Measurements from ENCODE around the gene VWA5A. TPM values are rescaled to one million over a fixed set of nuclear protein-coding genes. Genes with fewer than 3 reads are reported as not detected.

VWA5A gene, protein sequence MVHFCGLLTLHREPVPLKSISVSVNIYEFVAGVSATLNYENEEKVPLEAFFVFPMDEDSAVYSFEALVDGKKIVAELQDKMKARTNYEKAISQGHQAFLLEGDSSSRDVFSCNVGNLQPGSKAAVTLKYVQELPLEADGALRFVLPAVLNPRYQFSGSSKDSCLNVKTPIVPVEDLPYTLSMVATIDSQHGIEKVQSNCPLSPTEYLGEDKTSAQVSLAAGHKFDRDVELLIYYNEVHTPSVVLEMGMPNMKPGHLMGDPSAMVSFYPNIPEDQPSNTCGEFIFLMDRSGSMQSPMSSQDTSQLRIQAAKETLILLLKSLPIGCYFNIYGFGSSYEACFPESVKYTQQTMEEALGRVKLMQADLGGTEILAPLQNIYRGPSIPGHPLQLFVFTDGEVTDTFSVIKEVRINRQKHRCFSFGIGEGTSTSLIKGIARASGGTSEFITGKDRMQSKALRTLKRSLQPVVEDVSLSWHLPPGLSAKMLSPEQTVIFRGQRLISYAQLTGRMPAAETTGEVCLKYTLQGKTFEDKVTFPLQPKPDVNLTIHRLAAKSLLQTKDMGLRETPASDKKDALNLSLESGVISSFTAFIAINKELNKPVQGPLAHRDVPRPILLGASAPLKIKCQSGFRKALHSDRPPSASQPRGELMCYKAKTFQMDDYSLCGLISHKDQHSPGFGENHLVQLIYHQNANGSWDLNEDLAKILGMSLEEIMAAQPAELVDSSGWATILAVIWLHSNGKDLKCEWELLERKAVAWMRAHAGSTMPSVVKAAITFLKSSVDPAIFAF
- total RNA-seq (2016; rRNA removed; fragmentation: Illumina TruSeq; extraction: Trizol) (1.3 and 1.4 TPM in 2 replicates), polyA plus RNA-seq (2011; rRNA removed) (1.6 and 1.8 TPM in 2 replicates), polyA minus RNA-seq (2011; rRNA and poly(A)+ RNA removed; ENCODE audit: low replicate concordance) (1.0 and 141 TPM in 2 replicates), Bru-seq, nascent RNA (percentile 17 among the genes with signal in this experiment), BruChase-seq, experiment 1, labeled RNA remaining after a 6-hour chase (percentile 17 among the genes with signal in this experiment), BruChase-seq, experiment 2, labeled RNA remaining after a 2-hour chase (percentile 13 among the genes with signal in this experiment)
- total RNA-seq (2016; cell fraction: cytosol; rRNA removed; fragmentation: Illumina TruSeq; extraction: Trizol; ENCODE audit: low read depth): 0.20 and 0.26 TPM in 2 replicates
- total RNA-seq (2016; cell fraction: insoluble cytoplasmic fraction; rRNA removed; fragmentation: Illumina TruSeq; extraction: Trizol): 1.3 and 1.7 TPM in 2 replicates
- total RNA-seq (2016; cell fraction: membrane; rRNA removed; fragmentation: Illumina TruSeq; extraction: Trizol): 0.43 and 0.65 TPM in 2 replicates
- total RNA-seq (2016; cell fraction: nucleus; rRNA removed; fragmentation: Illumina TruSeq; extraction: Trizol): 1.0 and 1.4 TPM in 2 replicates
- 1.1 and 1.4 TPM in 2 replicates for polyA plus RNA-seq (2011; cell fraction: cytosol; rRNA removed)
- polyA plus RNA-seq (2011; cell fraction: nucleus; rRNA removed): 2.2 and 2.4 TPM in 2 replicates
- polyA plus RNA-seq (2012): 1.2 and 1.4 TPM in 2 replicates
- polyA plus RNA-seq (2016; cell fraction: cytosol; fragmentation: Illumina TruSeq; extraction: Trizol; ENCODE audit: low read depth): 0.09 and 0.14 TPM in 2 replicates
- polyA plus RNA-seq (2016; cell fraction: insoluble cytoplasmic fraction; fragmentation: Illumina TruSeq; extraction: Trizol; ENCODE audit: low read depth): 1.2 and 2.1 TPM in 2 replicates
- 0.31 and 0.73 TPM in 2 replicates for polyA plus RNA-seq (2016; cell fraction: membrane; fragmentation: Illumina TruSeq; extraction: Trizol; ENCODE audit: low read depth)
- polyA plus RNA-seq (2016; cell fraction: nucleus; fragmentation: Illumina TruSeq; extraction: Trizol; ENCODE audit: insufficient read depth, low read depth): 1.5 and 2.0 TPM in 2 replicates
- 0.99 and 1.9 TPM in 2 replicates for polyA minus RNA-seq (2011; cell fraction: cytosol; rRNA and poly(A)+ RNA removed)
- 2.3 and 2.7 TPM in 2 replicates for polyA minus RNA-seq (2011; cell fraction: nucleus; rRNA and poly(A)+ RNA removed)
- long read RNA-seq, experiment 1, partial matches to known transcripts: 0 of 2 reads
- long read RNA-seq, experiment 1, other reads (novel, unspliced or antisense): 0 of 2 reads
- long read RNA-seq, experiment 2, partial matches to known transcripts: 1 of 1 reads
- long read RNA-seq, experiment 2, other reads (novel, unspliced or antisense): 0 of 1 reads

DNA sequence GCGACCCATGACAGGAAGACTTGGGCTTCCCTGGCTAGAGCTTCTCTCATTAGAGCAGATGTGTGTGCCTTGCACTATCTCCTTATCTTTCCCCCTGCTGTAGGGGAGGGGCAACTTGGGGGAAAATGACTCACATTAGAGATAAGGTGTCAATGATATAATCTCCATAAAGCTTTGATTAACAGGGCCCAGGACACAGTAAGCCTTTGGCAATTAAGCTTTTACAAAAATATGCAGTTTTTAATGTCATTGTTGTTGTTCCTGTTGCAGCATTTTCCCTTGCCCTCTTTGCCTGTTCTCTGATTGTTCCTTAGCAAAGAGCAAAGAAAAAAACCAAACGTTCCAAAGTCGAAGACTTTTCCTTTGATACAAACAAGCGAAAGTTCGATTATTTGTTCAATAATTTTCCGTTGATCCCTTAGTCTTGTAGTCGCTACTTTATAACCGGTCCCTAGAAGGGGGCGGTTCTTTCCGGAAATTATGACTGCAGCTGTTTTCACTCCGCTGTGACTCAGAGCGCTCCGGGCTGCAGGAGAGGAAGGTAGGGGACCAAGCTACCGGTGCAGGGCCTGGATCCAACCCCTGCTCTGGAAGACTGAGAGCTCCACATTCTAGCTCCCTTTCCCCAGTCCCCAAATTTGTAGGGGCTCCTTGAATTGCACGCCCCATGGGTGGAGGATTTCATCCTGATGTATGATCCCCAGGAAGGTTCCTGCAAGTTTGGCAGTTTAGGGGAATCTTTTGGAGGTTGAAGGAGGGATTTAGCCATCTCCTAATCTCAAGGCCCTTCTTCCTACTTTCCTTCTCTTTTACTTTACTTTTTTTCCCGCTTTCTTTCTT is at the start of gene VWA5A:
Gene VWA5A, plus strand, starts transcription at position 509 of the 840 bp plus-strand sequence. CDS start 2,062 bp downstream, outside the sequence.
- Histone ChIP-seq H3K27me3 (ENCODE audit: control insufficient read depth in 1 of 2, insufficient read depth in 2 of 2, low read length in 2 of 2) (no peaks in the 10 kb centered on the region), H2AFZ (ENCODE audit: low read length) (peak within 1 kb of the TSS; percentile 58), H3K79me2 (ENCODE audit: insufficient read depth, low read length) (no peaks in the 10 kb centered on the region), H4K20me1 (ENCODE audit: insufficient read depth, low read length) (no peaks in the 10 kb centered on the region), H3K27ac (ENCODE audit: extremely low read length, insufficient read depth, low read length) (no peak within 1 kb of the TSS), H3K9ac (ENCODE audit: insufficient read depth, low read depth, low read length) (peak within 1 kb of the TSS; percentile 37; the same call in 1 of the 2 replicates), H3K9me3 (ENCODE audit: low read length) (no peaks in the 10 kb centered on the region), H3K4me3 (replicated peaks in 1 of 3; ENCODE audit: insufficient read depth in 1 of 3, low read depth in 2 of 3, low read length in 3 of 3) (peak within 1 kb of the TSS; percentile 31 to 47 (median 41); a peak in 4 of 6 replicates), H3K4me1 (ENCODE audit: insufficient read depth, low read length) (peaks cover 16% of the 10 kb centered on the region), H3K36me3 (replicated peaks in 1 of 2; ENCODE audit: control insufficient read depth in 1 of 2, insufficient read depth in 2 of 2, low read length in 2 of 2) (no peaks in the 10 kb centered on the region), H3K4me2 (ENCODE audit: low read depth, low read length) (peak within 1 kb of the TSS; percentile 81)
- no TSS peak for BruUV-seq (replicated peaks)
- ChIA-PET CTCF (ENCODE audit: low intra/inter-chr PET ratio, low total read pairs) (no interaction called here), POLR2A (no interaction called here)
- in situ Hi-C loops (cut with HindIII; ENCODE audit: extremely low pct_ligation_motif_present, low pct_unique_long_range_greater_than_20kb): no loop called here
- peak; percentile 40 for FAIRE-seq
- ATAC-seq: peak; percentile 99
- intact Hi-C loops (cut with micrococcal nuclease; ENCODE audit: unreplicated experiment): no loop called here
- DNase-seq (ENCODE audit: low spot score): peak; percentile 67
- 3% methylated on average over 16 of the region's 16 CpGs for WGBS (ENCODE audit: low lambda C conversion rate)
- TF ChIP-seq TAF1 (CRISPR knock-in tag; IDR thresholded peaks at IDR 0.05): peak; percentile 59; the same call in 1 of the 2 replicates
- TF ChIP-seq PHF21A (CRISPR knock-in tag; IDR thresholded peaks at IDR 0.05): no peak
- TF ChIP-seq, protein P1, sequence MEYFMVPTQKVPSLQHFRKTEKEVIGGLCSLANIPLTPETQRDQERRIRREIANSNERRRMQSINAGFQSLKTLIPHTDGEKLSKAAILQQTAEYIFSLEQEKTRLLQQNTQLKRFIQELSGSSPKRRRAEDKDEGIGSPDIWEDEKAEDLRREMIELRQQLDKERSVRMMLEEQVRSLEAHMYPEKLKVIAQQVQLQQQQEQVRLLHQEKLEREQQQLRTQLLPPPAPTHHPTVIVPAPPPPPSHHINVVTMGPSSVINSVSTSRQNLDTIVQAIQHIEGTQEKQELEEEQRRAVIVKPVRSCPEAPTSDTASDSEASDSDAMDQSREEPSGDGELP (IDR thresholded peaks at IDR 0.05; ENCODE audit: borderline replicate concordance, low read depth): peak; percentile 85
- TF ChIP-seq SAP130 (CRISPR knock-in tag; IDR thresholded peaks at IDR 0.05; ENCODE audit: low read depth): peak; percentile 69
- peak; percentile 27; the same call in 1 of the 2 replicates for TF ChIP-seq POGZ (CRISPR knock-in tag; IDR thresholded peaks at IDR 0.05)
- TF ChIP-seq ZNF558 (CRISPR knock-in tag; IDR thresholded peaks at IDR 0.05; ENCODE audit: borderline replicate concordance): no peak
- peak in 1 of 2 experiments; percentile 37; a peak in 1 of 4 replicates for TF ChIP-seq KLF16 (CRISPR knock-in tag; IDR thresholded peaks at IDR 0.05)
- peak; percentile 57; the same call in 1 of the 2 replicates for TF ChIP-seq KAT8 (CRISPR knock-in tag; IDR thresholded peaks at IDR 0.05)
- TF ChIP-seq FOSL2 (CRISPR knock-in tag; IDR thresholded peaks at IDR 0.05): peak; percentile 81
- no peak for TF ChIP-seq ELF1 (CRISPR knock-in tag; IDR thresholded peaks at IDR 0.05)
- TF ChIP-seq POLR2A (IDR thresholded peaks at IDR 0.05; ENCODE audit: insufficient read depth in 1 of 2, low read depth in 2 of 2, low read length in 2 of 2): peak; percentile 30 to 59; a peak in 1 of 4 replicates
- TF ChIP-seq ZNF510 (CRISPR knock-in tag; IDR thresholded peaks at IDR 0.05; ENCODE audit: low read depth): no peak
- TF ChIP-seq FOSL1 (CRISPR knock-in tag; IDR thresholded peaks at IDR 0.05; ENCODE audit: borderline replicate concordance): 0 out of 2 replicates have a peak, but pooled peaks have one; percentile 37
- TF ChIP-seq ASH2L (IDR thresholded peaks at IDR 0.05; ENCODE audit: insufficient read length, low read depth, low read length): peak; percentile 25
- peak; percentile 39; the same call in 1 of the 2 replicates for TF ChIP-seq GABPB1 (CRISPR knock-in tag; IDR thresholded peaks at IDR 0.05)
- no peak for TF ChIP-seq FIP1L1 (IDR thresholded peaks at IDR 0.05; ENCODE audit: borderline replicate concordance, insufficient read depth, low read depth, low read length)

All from HepG2 (cell line).